H9 (cell line): ENCODE measurements around the gene IL6R. TPM values are rescaled to one million over a fixed set of nuclear protein-coding genes. Genes with fewer than 3 reads are reported as not detected.
A peak's percentile ranks its signal among the peaks of the same experiment; 100 is the strongest.

Experiments
- DNase-seq: peaks from one replicate; pipeline ENCODE4 v3.0.0-alpha.2; 2017
- H2AFZ ChIP-seq: one replicate; pipeline ENCODE4 v1.6.1; 2013; ENCODE audit warnings: mild to moderate bottlenecking, low read length, control low read depth, moderate library complexity
- H2AK5ac ChIP-seq: 2 replicates; pipeline ENCODE4 v1.6.1; 2013; ENCODE audit warnings: low read length, control low read depth, mixed read lengths; ENCODE audit not compliant: insufficient read length
- H2BK120ac ChIP-seq: one replicate; pipeline ENCODE4 v1.6.1; 2013; ENCODE audit warnings: low read depth, mild to moderate bottlenecking, low read length, control low read depth, inconsistent platforms; ENCODE audit not compliant: poor library complexity, severe bottlenecking
- H2BK12ac ChIP-seq: 2 replicates; pipeline ENCODE4 v1.6.1; 2013; ENCODE audit warnings: low read length, control low read depth, mixed read lengths, low read depth; ENCODE audit not compliant: insufficient read length
- H2BK15ac ChIP-seq: 2 replicates; pipeline ENCODE4 v1.6.1; 2013; ENCODE audit warnings: low read depth, low read length, control low read depth
- H2BK20ac ChIP-seq: one replicate; pipeline ENCODE4 v1.6.1; 2013; ENCODE audit warnings: low read depth, mild to moderate bottlenecking, low read length, control low read depth, inconsistent platforms; ENCODE audit not compliant: poor library complexity, severe bottlenecking
- H2BK5ac ChIP-seq: 2 replicates; pipeline ENCODE4 v1.6.1; 2013; ENCODE audit warnings: low read length, control low read depth, mixed read lengths; ENCODE audit not compliant: insufficient read length
- H3K14ac ChIP-seq: 2 replicates; pipeline ENCODE4 v1.6.1; 2013; ENCODE audit warnings: low read length, control low read depth; ENCODE audit not compliant: insufficient read depth
- H3K18ac ChIP-seq: 2 replicates; pipeline ENCODE4 v1.6.1; 2013; ENCODE audit warnings: low read depth, mild to moderate bottlenecking, mixed read lengths, low read length, control low read depth; ENCODE audit not compliant: insufficient read length
- H3K23ac ChIP-seq: 2 replicates; pipeline ENCODE4 v1.6.1; 2013; ENCODE audit warnings: low read length, control low read depth, mixed read lengths, low read depth; ENCODE audit not compliant: insufficient read length
- H3K23me2 ChIP-seq: 2 replicates; pipeline ENCODE4 v1.6.1; 2013; ENCODE audit warnings: low read depth, mild to moderate bottlenecking, mixed read lengths, low read length, control low read depth; ENCODE audit not compliant: insufficient read length, poor library complexity, severe bottlenecking
- H3K27ac ChIP-seq: 2 replicates; pipeline ENCODE4 v1.5.1; 2013; ENCODE audit warnings: low read length, control low read depth, mixed read lengths, low read depth; ENCODE audit not compliant: insufficient read length
- H3K27me3 ChIP-seq: 2 replicates; pipeline ENCODE4 v1.6.1; 2013; ENCODE audit warnings: low read length, control low read depth, inconsistent platforms; ENCODE audit not compliant: insufficient read depth
- H3K4ac ChIP-seq: 2 replicates; pipeline ENCODE4 v1.6.1; 2013; ENCODE audit warnings: low read depth, mild to moderate bottlenecking, control low read depth, inconsistent platforms, low read length, moderate library complexity
- H3K4me1 ChIP-seq: 2 replicates; pipeline ENCODE4 v1.6.1; 2013; ENCODE audit warnings: low read length, control low read depth, inconsistent platforms; ENCODE audit not compliant: insufficient read depth
- H3K4me2 ChIP-seq: 2 replicates; pipeline ENCODE4 v1.6.1; 2013; ENCODE audit warnings: low read length, control low read depth, mixed read lengths; ENCODE audit not compliant: insufficient read length, insufficient read depth
- H3K56ac ChIP-seq: 2 replicates; pipeline ENCODE4 v1.6.1; 2013; ENCODE audit warnings: low read depth, mild to moderate bottlenecking, mixed read lengths, low read length, control low read depth; ENCODE audit not compliant: insufficient read length
- H3K79me1 ChIP-seq: 2 replicates; pipeline ENCODE4 v1.6.1; 2013; ENCODE audit warnings: low read depth, mild to moderate bottlenecking, moderate library complexity, low read length, control low read depth, inconsistent platforms; ENCODE audit not compliant: insufficient read depth, poor library complexity, severe bottlenecking
- H3K79me2 ChIP-seq: 2 replicates; pipeline ENCODE4 v1.6.1; 2013; ENCODE audit warnings: low read length, control low read depth, inconsistent platforms; ENCODE audit not compliant: insufficient read depth
- H3K9ac ChIP-seq: 2 replicates; pipeline ENCODE4 v1.6.1; 2013; ENCODE audit warnings: low read length, control low read depth, mixed read lengths; ENCODE audit not compliant: insufficient read length; ENCODE audit errors: extremely low read depth
- H3K9me3 ChIP-seq: one replicate; pipeline ENCODE4 v1.6.1; 2013; ENCODE audit warnings: low read depth, low read length, inconsistent platforms; ENCODE audit not compliant: control insufficient read depth
- H3T11ph ChIP-seq: one replicate; pipeline ENCODE4 v1.6.1; 2013; ENCODE audit warnings: mild to moderate bottlenecking, low read length, control low read depth, inconsistent platforms
- H4K20me1 ChIP-seq: one replicate; pipeline ENCODE4 v1.6.1; 2013; ENCODE audit not compliant: control insufficient read depth, insufficient read length, insufficient read depth
- H4K5ac ChIP-seq: 2 replicates; pipeline ENCODE4 v1.6.1; 2013; ENCODE audit warnings: low read depth, mild to moderate bottlenecking, mixed read lengths, low read length, control low read depth; ENCODE audit not compliant: insufficient read length
- H4K8ac ChIP-seq: replicated peaks from 2 replicates; pipeline ENCODE4 v1.6.1; 2013; ENCODE audit warnings: low read length, control low read depth, mixed read lengths, low read depth; ENCODE audit not compliant: insufficient read length
- H4K91ac ChIP-seq: 2 replicates; pipeline ENCODE4 v1.6.1; 2013; ENCODE audit warnings: low read depth, mild to moderate bottlenecking, moderate library complexity, mixed read lengths, low read length, control low read depth; ENCODE audit not compliant: insufficient read length
- H3K27ac Mint-ChIP-seq, 3 experiments: 2 replicates in 2 of 3; 3 replicates in 1 of 3; pipeline ENCODE4 v1.8.0; 2020 to 2021; ENCODE audit warnings: mixed read lengths in 3 of 3, mild to moderate bottlenecking in 1 of 3, moderate library complexity in 1 of 3
- H3K27me3 Mint-ChIP-seq: 2 replicates; pipeline ENCODE4 v1.8.0; 2021; ENCODE audit warnings: low read depth, mild to moderate bottlenecking, moderate library complexity, mixed read lengths
- H3K36me3 Mint-ChIP-seq, 3 experiments: 2 replicates in 2 of 3; 3 replicates in 1 of 3; pipeline ENCODE4 v1.8.0; 2020 to 2021; ENCODE audit warnings: low read depth in 3 of 3, mixed read lengths in 3 of 3; ENCODE audit not compliant: insufficient read depth in 1 of 3
- H3K4me1 Mint-ChIP-seq, 2 experiments: 2 replicates each; pipeline ENCODE4 v1.8.0; 2020; ENCODE audit warnings: mixed read lengths in 2 of 2
- H3K4me3 Mint-ChIP-seq, 2 experiments: 2 replicates in 1 of 2; 3 replicates in 1 of 2; pipeline ENCODE4 v1.8.0; 2020 to 2021; ENCODE audit warnings: mild to moderate bottlenecking in 2 of 2, mixed read lengths in 2 of 2, moderate library complexity in 1 of 2
- H3K9me3 Mint-ChIP-seq, 2 experiments: 2 replicates in 1 of 2; 3 replicates in 1 of 2; pipeline ENCODE4 v1.8.0; 2020; ENCODE audit warnings: mild to moderate bottlenecking in 2 of 2, mixed read lengths in 2 of 2, moderate library complexity in 1 of 2
- WGBS: extraction: QIAGEN DNeasy Blood & Tissue Kit; methylation state at CpG from one replicate; pipeline ENCODE4 v1.1.7; 2013; ENCODE audit warnings: missing lambda C conversion rate, low lambda C conversion rate, mixed read lengths; ENCODE audit not compliant: insufficient read length; ENCODE audit errors: extremely low coverage; 5-methylcytosine and 5-hydroxymethylcytosine counted together
- total RNA-seq: library from RNA; stranded (reverse); gene quantifications from 2 replicates; pipeline ENCODE4 v1.2.1, GENCODE V29; 2021
- TF ChIP-seq, protein P1 (sequence below): fragments of 200-600 bp; sonication (generic); conservative IDR thresholded peaks from 3 replicates; pipeline ENCODE4 v1.8.0; 2021; ENCODE audit warnings: antibody characterized with exemption, mild to moderate bottlenecking

IL6R gene
- total RNA-seq, 1 experiment from 2014 or later: 1.7 TPM

GRCh38 chr1:154433161-154433764, 28.1 kb downstream of the IL6R start:
- Mint-ChIP-seq H3K27me3 (peaks cover 1% of the 10 kb centered on the region; the same call in 1 of the 2 replicates), H3K9me3 (no peaks in the 10 kb centered on the region), H3K4me1 (peaks cover 36 to 37% of the 10 kb centered on the region in 2 experiments), H3K27ac (no peak overlapping the region), H3K4me3 (no peak overlapping the region), H3K36me3 (no peaks in the 10 kb centered on the region; a peak in 1 of 7 replicates)
- H4K5ac ChIP-seq: no peak overlapping the region
- WGBS: no CpG with 5 or more reads among the region's 9 CpGs
- H4K91ac ChIP-seq: no peak overlapping the region
- H3K4me2 ChIP-seq: no peak overlapping the region
- H3K14ac ChIP-seq: peak overlapping the region; percentile 2; the same call in 1 of the 2 replicates
- H2BK12ac ChIP-seq: no peak overlapping the region
- TF ChIP-seq, protein P1, sequence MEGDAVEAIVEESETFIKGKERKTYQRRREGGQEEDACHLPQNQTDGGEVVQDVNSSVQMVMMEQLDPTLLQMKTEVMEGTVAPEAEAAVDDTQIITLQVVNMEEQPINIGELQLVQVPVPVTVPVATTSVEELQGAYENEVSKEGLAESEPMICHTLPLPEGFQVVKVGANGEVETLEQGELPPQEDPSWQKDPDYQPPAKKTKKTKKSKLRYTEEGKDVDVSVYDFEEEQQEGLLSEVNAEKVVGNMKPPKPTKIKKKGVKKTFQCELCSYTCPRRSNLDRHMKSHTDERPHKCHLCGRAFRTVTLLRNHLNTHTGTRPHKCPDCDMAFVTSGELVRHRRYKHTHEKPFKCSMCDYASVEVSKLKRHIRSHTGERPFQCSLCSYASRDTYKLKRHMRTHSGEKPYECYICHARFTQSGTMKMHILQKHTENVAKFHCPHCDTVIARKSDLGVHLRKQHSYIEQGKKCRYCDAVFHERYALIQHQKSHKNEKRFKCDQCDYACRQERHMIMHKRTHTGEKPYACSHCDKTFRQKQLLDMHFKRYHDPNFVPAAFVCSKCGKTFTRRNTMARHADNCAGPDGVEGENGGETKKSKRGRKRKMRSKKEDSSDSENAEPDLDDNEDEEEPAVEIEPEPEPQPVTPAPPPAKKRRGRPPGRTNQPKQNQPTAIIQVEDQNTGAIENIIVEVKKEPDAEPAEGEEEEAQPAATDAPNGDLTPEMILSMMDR: no peak
- H4K20me1 ChIP-seq: no peaks in the 10 kb centered on the region
- H3T11ph ChIP-seq: no peak overlapping the region
- H3K23ac ChIP-seq: no peak overlapping the region
- no peaks in the 10 kb centered on the region for H3K9me3 ChIP-seq
- H2BK20ac ChIP-seq: no peak overlapping the region
- no peaks in the 10 kb centered on the region for H3K23me2 ChIP-seq
- H3K27me3 ChIP-seq: no peaks in the 10 kb centered on the region
- no peak overlapping the region for H3K4ac ChIP-seq
- no peak overlapping the region for H3K9ac ChIP-seq
- DNase-seq: no peak
- no peak overlapping the region for H3K18ac ChIP-seq
- H3K79me1 ChIP-seq: no peaks in the 10 kb centered on the region
- H2BK120ac ChIP-seq: no peak overlapping the region
- H2AK5ac ChIP-seq: no peak overlapping the region
- H4K8ac ChIP-seq: no peak overlapping the region
- no peak overlapping the region for H3K56ac ChIP-seq
- no peak overlapping the region for H2BK15ac ChIP-seq
- H2AFZ ChIP-seq: no peak overlapping the region
- H3K4me1 ChIP-seq: no peaks in the 10 kb centered on the region; the same call in 1 of the 2 replicates
- H3K27ac ChIP-seq: no peak overlapping the region
- H2BK5ac ChIP-seq: no peak overlapping the region
- no peaks in the 10 kb centered on the region for H3K79me2 ChIP-seq
